HG03045 (cell line): ENCODE measurements around the gene RNF145.
"Not testable (repeated sequence)": the region's sequence is repeated elsewhere in the genome, so short reads cannot be mapped to it uniquely, and the experiment has no call there.

Experiments used
- ATAC-seq: cut with Tn5 transposase; IDR thresholded peaks from one replicate; pipeline ENCODE4 v1.9.1; 2021; ENCODE audit warnings: mild to moderate bottlenecking, moderate library complexity; ENCODE audit not compliant: unreplicated experiment

Gene RNF145

DNA sequence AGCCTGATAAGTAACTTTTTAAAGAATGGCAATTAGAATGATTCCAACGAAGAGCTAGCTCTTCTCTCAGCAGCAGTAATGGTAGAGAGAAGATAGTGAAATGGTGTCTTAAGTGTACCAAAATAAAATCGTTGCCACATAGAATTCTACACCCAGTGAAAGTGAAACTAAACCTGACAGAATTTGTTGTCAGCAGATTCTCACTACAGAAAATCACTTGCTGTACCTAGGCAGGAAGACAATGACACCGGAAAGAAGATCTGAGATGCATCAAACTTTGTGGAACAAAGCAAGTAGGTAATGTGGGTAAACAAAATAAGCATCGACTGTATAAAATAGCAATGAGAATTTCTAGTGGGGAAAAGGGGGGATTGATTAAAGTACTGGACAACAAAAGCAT, 88.9 kb downstream of the RNF145 start:
- no peak for ATAC-seq

DNA sequence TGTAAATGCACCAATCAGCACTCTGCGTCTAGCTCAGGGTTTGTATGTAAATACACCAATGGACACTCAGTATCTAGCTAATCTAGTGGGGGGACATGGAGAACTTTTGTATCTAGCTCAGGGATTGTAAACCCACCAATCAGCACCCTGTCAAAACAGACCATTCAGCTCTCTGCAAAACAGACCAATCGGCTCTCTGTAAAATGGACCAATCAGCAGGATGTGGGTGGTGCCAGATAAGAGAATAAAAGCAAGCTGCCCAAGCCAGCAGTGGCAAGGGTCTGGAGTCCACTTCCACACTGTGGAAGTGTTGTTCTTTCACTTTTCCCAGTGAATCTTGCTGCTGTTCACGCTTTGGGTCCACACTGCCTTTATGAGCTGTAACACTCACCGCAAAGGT, 89.5 kb downstream of the RNF145 start:
- not testable (repeated sequence) for ATAC-seq

DNA sequence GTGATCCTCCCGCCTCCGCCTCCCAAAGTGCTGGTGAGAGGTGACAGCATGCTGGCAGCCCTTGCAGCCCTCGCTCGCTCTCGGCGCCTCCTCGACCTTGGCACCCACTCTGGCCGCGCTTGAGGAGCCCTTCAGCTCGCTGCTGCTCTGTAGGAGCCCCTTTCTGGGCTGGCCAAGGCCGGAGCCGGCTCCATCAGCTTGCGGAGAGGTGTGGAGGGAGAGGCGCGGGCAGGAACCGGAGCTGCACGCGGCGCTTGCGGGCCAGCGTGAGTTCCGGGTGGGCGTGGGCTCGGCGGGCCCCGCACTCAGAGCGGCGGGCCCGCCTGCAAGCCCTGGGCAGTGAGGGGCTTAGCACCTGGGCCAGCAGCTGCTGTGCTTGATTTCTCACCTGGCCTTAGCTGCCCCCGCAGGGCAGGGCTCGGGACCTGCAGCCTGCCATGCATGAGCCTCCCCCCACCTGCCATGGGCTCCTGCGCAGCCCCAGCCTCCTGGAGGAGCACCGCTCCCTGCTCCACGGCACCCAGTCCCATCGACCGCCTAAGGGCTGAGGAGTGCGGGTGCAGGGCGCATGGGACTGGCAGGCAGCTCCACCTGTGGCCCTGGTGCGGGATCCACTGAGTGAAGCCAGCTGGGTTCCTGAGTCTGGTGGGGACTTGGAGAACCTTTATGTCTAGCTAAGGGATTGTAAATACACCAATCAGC, 90.2 kb downstream of the RNF145 start:
- not testable (repeated sequence) for ATAC-seq

DNA sequence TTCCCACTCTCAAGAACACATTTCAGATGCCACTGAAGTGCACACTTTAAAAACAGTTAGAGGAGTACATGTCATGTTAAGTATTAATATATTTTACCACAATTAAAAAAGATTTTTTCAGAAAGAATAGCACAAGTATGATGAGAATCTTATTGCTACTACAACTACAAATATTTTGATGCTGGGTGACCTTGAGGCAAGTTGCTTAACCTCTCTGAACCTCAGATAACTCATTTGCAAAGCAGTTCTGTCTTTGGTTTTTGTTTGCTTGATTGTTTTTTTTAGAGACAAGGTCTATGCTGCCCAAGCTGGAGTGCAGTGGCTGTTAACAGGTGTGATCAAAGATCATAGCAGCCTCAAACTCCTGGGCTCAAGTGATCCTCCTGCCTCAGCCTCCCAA, 95.9 kb downstream of the RNF145 start:
- ATAC-seq, result no peak

DNA sequence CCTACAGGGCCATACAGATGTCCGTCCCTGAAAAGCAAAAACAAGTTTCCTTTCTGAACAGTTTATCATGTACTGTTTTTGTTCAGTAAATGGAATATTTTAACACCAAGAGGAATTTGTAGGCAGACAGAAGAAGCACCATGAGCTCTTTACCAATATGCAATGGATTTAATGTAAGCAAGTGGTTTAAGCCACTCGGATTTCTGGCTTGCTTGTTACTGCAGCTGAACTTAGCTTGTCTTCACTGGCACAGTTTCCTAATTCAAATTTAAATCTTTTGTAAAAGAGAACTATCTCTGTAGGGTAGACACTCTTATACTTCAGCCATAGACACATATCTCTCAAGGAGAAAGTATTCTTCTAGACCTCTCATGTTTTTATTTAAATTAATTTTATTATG, 96.9 kb downstream of the RNF145 start:
- no peak for ATAC-seq
